GM18519 (cell line): ENCODE data around the gene ARHGAP44.

Source experiments
- ATAC-seq: cut with Tn5 transposase; IDR thresholded peaks from one replicate; pipeline ENCODE4 v1.9.1; 2021; ENCODE audit warnings: mild to moderate bottlenecking, moderate library complexity; ENCODE audit not compliant: unreplicated experiment, low FRiP score

ARHGAP44 gene

GRCh38 chr17:12987120-12987519, 197.8 kb downstream of the ARHGAP44 start:
- no peak for ATAC-seq

- ATAC-seq, result no peak
These were observed 200.9 kb downstream of the ARHGAP44 start for GRCh38 chr17:12990041-12990808.

- ATAC-seq, result no peak
These were observed 201.6 kb downstream of the ARHGAP44 start for GRCh38 chr17:12990926-12991325.

GRCh38 chr17:12992676-12993075, 203.4 kb downstream of the ARHGAP44 start:
- ATAC-seq, result no peak

- no peak for ATAC-seq
These were observed 204.3 kb downstream of the ARHGAP44 start for GRCh38 chr17:12993631-12994030.

GRCh38 chr17:12994341-12995074, 205.2 kb downstream of the ARHGAP44 start:
- ATAC-seq, result no peak

GRCh38 chr17:12995106-12995895, 206.0 kb downstream of the ARHGAP44 start:
- no peak for ATAC-seq

GRCh38 chr17:12995896-12996295, 206.6 kb downstream of the ARHGAP44 start:
- ATAC-seq, result no peak

- ATAC-seq, result no peak
These were observed 207.1 kb downstream of the ARHGAP44 start for GRCh38 chr17:12996357-12996756.

- no peak for ATAC-seq
These were observed 207.6 kb downstream of the ARHGAP44 start for GRCh38 chr17:12996941-12997340.

- ATAC-seq, result no peak
These were observed 209.2 kb downstream of the ARHGAP44 start for GRCh38 chr17:12998461-12998860.

- no peak for ATAC-seq
These were observed 209.6 kb downstream of the ARHGAP44 start for GRCh38 chr17:12998874-12999273.

- no peak for ATAC-seq
These were observed 211.3 kb downstream of the ARHGAP44 start for GRCh38 chr17:13000561-13000960.

- ATAC-seq, result no peak
These were observed 212.8 kb downstream of the ARHGAP44 start for GRCh38 chr17:13001991-13002615.

- no peak for ATAC-seq
These were observed 213.6 kb downstream of the ARHGAP44 start for GRCh38 chr17:13002761-13003453.

GRCh38 chr17:13003454-13003851, 214.2 kb downstream of the ARHGAP44 start:
- no peak for ATAC-seq

GRCh38 chr17:13003927-13004326, 214.6 kb downstream of the ARHGAP44 start:
- no peak for ATAC-seq

- no peak for ATAC-seq
These were observed 215.0 kb downstream of the ARHGAP44 start for GRCh38 chr17:13004336-13004735.

GRCh38 chr17:13005530-13005929, 216.2 kb downstream of the ARHGAP44 start:
- ATAC-seq, result no peak

GRCh38 chr17:13008461-13008860, 219.2 kb downstream of the ARHGAP44 start:
- ATAC-seq, result no peak
